ENCODE results near the gene PRXL2A.

The PRXL2A gene

DNA sequence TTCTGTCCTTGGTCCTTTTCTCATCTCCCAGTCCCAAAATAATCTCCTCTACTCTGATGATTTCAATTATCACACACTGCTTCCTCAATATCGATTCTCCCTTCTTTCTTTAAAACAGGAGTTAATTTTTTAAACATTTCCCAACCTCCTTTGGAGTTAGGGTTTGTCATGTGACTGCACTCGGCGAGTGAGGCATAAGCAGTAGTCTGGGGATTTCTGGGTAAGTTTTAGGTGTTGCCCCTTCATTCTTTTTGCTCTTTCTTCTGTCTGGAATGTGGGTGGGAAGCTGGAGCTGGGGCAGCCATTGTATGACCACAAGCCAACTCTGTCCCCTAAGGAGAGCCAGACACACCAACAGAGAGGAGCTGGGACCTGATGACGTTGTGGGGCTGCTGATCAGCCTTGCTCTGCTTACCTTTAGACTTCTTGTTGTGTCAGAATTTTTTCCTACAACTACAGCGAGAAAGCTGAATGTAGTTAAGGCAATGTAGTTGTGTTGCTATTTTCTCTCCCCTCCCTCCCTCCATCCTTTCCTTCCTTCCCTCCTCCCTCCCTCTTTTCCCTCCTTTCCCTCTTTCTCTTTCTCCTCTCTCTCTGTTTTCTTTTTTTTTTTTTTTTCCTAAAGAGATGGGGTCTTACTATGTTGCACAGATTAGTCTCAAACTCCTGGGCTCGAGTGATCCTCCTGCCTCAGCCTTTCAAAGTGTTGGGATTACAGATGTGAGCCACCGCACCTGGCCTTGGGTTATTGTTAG lies 39.3 kb downstream of the PRXL2A start:
- DNase-seq, result no peak

DNA sequence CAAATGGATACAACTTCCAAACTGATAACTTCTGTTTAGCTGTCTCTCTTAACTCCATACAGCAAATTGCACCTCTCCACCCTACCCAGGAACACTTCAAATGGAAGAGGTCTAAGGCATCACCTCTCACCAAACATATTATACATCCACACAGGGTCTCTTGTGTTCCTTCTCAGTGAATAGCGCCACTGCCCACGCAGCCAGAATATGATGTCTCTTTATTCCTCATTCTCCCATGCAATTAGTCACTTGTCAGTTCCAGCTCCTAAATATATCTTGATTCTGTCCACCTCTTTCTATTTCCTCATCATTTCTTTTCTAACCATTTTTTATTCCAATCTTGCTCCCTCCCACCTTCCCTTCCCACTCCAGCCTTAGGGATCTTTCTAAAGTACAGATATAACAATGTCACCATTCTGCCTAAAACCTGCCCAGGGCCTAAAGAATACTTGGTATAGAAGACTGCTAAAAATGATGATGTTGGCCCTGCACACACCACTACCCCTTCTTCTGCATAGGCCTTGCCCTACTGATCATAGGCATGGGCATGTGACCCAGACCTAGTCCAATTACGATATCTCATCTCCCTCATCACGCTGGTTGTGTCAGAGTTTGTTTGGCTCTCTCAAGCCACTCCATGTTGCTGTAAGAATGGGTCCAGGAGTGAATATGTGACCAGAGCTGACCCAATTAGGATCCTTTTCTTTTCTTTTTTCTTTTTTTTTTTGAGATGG lies 40.0 kb downstream of the PRXL2A start:
- no peak for DNase-seq

DNA sequence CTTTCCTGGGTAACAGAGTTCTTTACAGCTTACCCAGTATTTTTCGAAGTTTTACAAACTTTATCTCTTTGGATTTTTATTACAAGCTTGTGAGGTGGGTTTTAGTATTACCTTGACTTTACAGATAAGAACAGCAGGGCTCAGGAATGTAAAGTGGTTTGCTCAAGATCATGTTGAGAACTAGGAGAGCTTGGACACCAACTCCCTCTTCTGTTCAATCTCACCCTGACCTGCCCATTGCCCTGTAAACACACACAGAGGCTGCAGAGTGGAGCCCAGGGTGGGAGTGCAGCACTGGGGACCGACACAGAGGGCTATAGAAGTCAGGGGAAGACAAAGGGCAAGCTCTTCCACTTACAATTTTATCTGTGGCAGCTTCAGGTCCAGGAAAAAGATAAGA lies 41.2 kb downstream of the PRXL2A start:
- DNase-seq, result no peak

DNA sequence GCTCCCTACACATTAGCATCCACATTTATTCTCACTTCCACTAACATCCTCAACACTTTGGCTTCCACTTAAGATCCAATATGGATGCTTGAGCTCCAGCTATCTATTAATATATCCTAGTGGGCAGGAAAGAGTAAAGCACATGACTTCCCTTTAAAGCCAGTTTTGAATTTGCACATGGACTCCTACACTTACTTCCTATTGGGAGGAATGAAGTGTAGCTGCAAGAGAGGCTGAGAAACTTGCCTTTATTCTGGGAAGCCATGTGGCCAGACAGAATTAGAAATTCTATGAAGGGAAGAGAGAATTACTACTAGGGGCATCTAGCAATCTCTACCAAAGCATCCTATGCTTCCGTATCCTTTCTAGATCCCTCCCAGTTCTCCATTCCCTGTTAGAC lies 42.8 kb downstream of the PRXL2A start:
- DNase-seq, result no peak

DNA sequence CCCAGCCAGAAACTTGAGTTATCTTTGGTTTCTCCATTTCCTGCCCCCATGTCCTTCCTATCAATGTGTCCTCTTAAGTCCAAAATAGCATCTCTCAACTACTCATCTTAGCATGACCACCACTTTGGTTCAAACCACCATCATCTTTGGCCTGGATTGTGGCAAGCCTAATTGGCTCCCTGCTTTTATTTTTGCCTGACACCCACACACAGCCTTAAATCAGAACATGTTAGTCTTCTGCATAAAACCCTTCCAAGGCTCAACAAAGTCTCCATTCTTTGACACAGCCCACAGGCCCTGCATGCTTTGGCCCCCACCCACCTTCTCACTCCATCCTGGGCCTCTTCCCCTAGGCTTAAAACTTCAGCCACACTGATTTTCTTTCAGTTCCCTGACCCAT lies 43.7 kb downstream of the PRXL2A start:
- no peak for DNase-seq

DNA sequence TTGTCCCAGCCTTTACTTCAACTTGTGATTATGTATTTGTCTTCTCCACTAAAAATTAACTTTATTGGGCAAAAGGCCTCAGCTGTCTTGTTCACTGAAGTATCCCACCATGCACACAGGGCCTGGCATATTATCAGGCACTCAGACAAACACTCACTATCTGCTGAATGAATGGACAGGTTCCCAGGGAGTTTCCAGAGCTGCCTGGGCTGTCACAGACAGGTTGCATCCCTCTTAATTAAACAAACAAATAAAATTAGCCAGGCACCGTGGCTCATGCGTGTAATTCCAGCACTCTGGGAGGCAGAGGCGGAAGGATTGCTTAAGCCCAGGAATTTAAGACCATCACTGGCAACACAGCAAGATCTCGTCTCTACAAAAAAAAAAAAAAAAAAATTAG lies 44.3 kb downstream of the PRXL2A start:
- no peak for DNase-seq

DNA sequence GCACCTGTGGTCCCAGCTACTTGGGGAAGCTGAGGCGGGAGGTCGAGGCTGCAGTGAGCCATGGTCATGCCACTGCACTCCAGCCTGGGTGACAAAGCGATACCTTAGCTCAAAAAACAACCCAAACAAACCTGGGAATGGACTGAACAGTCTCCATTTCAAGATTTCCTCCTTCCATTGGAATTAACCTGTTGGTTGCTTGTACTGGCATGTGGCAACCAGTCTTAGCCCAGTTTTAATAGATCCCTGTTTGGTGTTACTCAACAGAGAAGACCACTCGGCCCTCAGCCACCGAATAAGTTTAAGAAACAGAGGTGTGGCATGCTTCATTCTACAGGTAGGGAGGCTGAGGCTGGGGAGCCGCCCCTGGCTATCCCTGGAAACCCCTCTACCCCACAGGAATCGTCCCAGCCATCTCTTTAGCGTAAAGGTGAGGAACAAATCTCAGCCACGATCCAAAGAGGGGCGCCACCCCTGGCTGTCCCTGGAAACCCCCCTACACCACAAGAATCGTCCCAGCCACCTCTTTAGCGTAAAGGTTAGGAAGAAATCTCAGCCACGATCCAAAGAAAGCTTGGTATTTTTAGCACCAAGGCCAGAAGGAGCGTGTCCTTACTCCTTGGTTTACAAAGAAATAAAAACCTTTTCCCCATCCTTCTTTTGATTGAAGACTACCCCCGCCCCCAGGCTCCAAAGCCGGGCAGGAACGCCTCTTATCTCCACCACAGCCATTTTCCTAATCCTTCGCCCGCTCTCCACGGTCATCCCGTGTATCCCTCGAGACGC lies 44.9 kb downstream of the PRXL2A start:
- no peak for DNase-seq

DNA sequence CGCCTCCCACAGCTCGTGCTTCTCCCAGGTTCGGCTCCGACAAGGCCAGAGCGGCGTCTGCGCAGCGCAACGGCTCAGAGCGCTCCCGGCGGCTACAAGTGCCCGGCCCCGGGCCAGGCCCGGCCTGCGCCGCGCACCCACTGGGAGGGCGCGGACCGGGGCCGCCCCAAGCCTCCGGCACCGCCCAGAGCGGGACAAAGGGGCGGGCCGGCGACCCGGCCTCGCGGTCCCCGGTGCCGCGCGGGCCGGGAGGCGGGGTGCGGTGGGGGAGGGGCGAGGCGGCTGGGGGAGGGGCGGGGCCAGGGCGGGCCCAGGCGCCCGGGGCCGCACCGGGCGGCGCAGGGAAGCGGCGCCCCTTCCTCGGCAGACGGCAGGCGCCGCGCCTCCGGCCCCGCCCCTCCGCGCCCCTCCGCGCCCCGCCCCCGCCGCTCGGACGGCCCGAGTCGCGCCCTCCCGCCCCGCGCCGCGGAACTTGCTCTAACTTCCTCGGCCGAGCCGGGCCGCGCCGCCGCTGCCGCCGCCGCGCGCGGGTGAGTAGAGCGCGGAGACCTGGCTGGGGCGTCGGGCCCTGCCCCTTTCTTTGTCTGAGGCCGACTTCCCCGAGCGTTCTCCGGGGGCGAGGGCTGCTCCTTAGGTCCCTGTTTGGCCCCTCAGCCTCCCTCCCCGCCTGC lies 45.6 kb downstream of the PRXL2A start, which contains the start of gene TSPAN14:
Gene TSPAN14, plus strand, starts transcription at position 469 of the 671 bp plus-strand sequence. CDS start 34,924 bp downstream, outside the sequence.
- DNase-seq, result peak; percentile 85

DNA sequence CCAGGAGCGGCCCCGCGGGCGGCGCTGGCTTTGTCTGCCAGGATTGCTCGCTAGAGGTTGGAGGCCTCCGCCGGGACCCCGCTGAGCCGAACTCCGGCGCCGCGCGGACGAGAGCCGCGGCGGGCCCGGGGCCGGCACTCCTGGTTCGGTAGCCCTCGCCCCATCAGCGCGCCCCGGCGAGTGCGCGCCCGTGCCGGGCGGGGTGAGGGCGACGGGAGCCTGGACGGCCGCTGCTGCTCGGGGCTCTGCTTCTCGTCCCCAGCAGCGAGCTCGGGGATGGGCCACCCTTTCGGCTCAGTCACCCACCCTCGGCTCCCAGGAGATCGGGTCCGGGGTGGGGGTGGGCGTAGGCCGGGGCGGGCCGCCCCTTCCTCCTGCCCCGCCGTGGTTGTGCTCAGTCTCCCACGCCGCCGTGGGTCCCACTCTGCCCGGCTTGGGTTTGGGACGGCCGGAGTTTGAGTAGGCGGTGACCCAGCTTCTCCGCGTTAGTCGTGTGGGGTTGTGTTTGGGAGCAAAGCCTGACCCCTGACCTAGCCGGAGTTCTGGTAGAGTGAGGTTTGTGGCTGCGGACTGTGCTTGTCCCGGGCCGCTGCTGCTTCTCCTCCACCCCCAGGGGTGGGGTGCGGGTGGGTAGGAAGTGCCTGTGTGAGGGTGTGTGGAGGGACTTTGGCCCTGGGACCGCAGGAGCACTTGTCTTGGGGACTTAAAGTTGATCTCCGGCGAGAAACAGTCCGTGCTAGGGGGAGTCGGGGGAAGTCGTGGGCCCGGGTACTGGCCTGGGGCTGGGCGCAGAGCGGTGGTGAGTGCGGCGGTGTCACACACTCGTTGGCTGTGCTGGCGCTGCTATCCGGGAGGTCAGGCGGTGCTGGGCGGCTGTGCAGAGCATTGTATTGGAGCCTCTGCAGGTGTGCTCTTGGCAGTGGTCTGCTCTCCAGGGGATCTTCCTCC lies 46.4 kb downstream of the PRXL2A start:
- DNase-seq, result no peak

DNA sequence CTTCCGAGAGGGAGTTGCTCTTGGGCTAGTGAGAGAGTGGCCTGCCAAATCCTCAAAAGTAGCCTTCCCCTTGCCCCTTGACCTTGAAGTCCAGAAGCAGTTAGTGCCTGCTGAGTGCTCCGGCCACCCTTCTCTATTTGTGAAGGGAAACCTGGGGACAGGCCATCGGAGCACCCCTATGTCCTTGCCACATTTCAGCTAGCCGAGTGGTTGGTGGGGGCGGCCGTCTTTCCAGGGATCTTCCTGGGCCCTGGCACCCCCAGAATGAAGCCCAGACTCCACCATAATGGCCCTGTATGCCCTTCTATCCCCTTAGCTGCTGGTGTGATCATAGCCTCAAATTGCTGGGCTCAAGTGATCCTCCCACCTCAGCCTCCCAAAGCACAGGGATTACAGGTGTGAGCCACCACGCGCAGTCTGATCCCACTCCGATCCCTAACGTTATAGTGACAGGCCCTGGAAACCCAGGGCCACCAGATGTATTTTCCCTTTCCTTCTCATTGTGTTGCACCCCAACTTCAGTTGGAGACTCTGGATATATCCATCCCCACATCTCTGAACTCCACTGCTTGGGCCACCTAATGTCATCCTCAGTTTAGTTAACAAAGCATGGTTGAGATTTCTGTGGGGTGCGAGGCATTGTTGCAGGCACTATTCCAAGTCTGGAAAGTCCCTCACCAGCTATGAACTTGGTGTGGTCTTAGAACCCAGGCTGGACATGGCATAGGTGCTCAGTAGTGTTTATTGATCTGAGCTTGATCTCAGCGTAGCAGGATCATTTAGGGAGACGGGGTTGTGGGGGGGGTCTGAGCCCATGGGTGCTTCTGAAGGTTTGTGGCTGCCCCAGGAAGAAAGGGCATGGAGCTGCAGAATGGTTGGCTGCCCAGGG lies 47.4 kb downstream of the PRXL2A start:
- DNase-seq, result no peak

DNA sequence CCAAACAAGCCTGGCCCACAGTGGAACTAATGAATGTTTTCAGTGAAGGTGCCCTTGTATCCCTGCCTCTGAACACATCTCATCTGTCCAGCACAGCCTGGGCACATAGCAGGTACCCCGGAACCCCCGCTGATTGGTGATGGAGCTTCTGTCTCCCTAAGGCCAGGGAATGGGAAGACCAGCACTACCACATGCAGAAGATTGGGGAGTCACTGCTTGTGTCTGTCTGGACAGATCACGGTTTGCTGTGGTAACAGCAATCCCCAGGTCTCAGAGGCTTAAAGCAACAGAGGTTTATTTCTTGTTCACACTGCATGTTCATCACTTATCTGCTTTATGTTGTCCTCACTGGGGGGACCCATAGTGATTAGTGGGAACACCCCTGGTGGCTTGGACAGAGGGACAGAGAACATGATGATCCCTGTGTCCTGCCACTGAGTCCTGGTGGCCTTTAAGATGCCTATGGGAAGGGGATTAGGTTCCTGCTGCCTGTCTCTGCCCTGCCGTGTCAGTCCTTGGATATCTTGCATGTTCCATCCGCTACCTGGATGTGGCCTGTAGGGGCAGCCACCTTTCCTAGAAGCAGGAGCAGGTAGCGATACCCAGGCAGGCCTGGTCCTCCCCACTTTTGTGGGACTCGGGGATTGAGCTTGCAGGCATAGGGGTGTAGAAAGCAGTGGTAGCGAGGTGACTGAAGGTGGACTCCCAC lies 49.4 kb downstream of the PRXL2A start:
- DNase-seq, result no peak

DNA sequence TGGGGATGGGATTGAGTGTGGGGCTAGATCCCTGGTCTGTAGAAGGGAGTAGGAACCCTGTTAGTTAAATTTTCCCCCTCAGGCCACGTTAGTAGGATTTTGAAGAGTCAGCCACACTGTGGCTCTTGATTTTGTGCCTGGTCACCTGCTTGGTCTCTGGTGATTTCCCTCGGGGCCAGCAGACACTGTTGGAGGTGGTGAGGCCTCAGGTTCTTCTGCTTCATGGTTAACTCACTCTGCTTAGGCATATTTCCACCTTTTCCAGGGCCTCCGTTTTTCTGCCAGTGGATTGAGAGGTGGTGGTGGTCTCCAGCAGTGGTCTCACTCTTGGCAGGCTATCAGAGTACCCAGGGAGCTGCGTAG lies 49.9 kb downstream of the PRXL2A start:
- no peak for DNase-seq

DNA sequence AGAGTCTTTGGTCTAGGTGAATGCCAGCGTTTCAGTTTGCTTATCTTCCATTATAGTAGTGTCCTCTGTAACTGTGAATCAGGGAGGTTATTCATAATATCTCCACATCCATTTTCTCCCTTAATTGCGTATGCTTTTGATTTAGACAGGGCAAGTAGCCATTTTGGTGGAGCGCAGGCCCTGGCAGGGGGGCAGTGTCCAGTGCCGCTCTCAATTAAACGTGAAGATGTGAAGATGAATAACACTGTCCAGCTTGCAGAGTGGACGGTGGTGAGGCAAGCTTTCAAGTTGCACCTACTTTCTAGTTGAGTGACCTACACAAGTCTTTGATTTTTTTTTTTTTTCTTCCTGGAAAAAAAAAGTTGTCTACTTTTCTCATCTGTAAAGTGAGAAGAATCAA lies 50.3 kb downstream of the PRXL2A start:
- no peak for DNase-seq

DNA sequence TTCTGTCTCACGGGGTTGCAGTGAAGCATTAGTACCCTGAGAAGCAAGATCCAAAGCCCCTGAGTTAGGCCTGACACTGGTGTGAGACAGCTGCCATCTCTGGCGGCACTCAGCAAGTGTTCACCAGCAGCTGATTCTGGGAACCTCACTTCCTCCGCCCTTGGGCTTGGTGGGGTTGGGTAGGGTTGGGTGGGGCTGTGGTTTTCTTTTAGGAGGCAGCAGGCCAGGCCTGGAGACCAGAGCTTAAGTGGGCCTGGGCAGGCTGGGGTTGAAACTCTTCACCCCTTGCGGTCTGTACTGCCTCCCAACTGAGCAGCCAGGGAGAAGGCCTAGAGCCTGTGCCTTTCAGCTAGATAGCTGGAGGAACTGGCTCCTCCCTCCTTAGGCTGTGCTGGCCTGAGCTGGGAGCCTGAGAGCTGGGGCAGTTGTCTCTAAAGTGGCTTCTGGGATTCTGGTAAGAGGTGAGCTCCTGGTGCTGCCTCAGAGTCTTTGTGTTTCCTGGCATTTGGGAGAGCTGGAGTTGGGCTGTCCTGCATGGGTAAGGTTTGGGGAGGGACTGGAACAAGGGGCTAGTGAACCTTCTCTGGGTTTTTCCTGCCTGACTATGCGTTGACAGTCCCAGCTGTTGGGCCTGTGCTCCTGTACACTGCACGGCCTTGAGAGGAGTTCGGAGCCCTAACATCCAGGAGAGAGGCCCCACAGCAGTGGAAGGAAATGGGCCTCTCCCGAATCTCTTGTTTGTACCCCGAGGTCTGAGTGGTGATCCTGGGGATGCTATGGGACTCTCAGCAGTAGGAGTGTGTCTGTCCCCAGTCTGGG lies 50.9 kb downstream of the PRXL2A start:
- DNase-seq, result peak; percentile 78

DNA sequence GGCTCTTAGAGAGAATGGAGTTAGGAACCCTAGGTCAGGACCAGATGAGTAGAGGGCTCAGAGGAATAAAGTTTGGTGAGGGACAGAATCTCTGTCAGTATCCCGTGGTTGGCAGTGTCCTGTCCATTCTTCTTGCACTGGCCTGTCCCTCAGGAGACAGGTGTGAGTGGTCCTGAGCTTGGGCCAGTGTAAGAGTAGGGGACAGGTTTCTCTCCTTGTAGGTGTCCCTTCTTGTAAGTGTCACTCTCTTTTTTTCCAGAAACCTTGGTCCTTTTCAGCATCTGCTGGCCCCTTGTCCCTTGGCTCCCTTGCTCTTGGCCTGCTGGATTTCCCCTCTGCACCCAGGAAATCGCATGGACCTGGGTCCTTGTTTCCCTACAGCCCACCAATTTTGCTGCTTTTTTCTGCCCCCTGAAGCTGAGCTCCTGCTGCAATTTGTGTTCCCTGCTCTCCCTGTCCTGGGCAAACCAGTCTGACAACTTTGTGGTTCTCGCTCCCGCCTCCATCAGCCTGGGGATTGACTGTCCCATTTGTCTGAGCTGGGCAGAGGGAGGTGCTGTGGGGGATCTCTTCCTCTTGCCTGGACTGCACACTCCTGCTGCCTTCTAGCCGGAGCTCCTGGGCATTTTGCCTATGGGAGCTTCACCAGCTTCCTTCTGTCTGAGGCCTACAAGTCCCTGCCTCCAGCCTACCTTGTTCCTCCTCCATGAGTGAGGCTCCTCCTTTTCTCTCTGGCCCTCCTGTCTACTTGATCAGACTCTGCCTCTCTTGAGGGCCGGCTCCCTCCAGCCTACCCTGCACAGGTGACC lies 52.3 kb downstream of the PRXL2A start:
- no peak for DNase-seq

DNA sequence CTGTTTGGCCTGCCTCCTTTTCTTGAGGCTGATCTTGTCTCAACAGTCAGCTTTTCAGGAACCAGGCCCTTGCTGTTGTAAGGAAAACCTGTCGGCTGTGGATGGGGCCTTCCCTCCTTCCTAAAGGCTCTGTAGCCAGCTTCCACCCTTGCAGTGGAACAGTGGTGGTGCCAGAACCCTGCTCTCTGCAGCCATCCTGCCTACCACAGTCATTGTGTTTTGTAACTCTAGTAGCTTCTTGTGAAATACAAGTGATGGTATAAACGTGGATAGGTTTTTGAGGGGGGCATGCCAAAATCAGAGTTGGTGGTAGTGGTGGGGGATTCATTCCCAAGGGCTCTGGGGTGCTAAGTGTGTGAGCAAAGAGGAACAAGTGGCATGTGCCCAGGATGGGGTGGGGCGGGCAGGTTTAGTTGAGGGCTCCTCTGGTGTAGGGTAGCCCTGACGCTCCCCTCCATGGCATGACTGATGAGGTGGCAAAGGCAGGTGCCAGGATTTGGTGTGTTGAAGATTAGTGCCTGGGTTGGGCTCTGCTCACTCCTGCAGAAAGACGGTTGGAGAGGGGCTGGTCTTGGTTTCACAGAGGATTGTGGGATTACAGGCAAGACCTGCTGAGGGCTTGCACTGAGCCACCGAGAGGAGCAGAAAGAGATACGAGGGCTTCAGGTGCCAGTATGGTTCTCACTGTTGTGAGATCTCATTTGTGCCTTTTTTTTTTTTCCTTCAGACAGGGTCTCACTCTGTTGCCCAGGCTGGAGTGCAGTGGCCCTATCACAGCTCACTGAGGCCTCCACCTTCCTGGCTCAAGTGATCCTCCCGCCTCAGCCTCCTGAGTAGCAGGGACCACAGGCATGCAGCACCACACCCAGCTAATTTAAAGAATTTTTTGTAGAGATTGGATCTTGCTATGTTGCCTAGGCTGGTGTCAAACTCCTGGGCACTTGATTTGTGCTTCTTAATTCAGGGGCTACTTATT lies 53.1 kb downstream of the PRXL2A start:
- DNase-seq, result no peak
